Osteoblast (primary cell): Measurements from ENCODE around the gene OR6Q1. TPM values are rescaled to one million over a fixed set of nuclear protein-coding genes. Genes with fewer than 3 reads are reported as not detected.

Source experiments
- DNase-seq: peaks from one replicate; pipeline ENCODE4 v3.0.0; 2011; ENCODE audit warnings: low spot score, mixed read lengths; ENCODE audit not compliant: insufficient read length; ENCODE audit errors: missing footprints
- H2AFZ ChIP-seq: 2 replicates; pipeline ENCODE4 v1.6.0; 2011; ENCODE audit warnings: mild to moderate bottlenecking, low read length
- H3K27ac ChIP-seq: 2 replicates; pipeline ENCODE4 v1.5.1; 2011; ENCODE audit warnings: mild to moderate bottlenecking, low read depth, low read length, moderate library complexity
- H3K27me3 ChIP-seq: 2 replicates; pipeline ENCODE4 v1.6.0; 2012; ENCODE audit warnings: mild to moderate bottlenecking, control low read depth, inconsistent platforms, low read length, moderate library complexity; ENCODE audit not compliant: insufficient read depth
- H3K36me3 ChIP-seq: 2 replicates; pipeline ENCODE4 v1.5.1; 2011; ENCODE audit warnings: mild to moderate bottlenecking, low read length, control low read depth, moderate library complexity; ENCODE audit not compliant: insufficient read depth
- H3K4me1 ChIP-seq: 2 replicates; pipeline ENCODE4 v1.5.1; 2011; ENCODE audit warnings: mild to moderate bottlenecking, low read length, control low read depth, moderate library complexity; ENCODE audit not compliant: insufficient read depth
- H3K4me2 ChIP-seq: 2 replicates; pipeline ENCODE4 v1.6.0; 2011; ENCODE audit warnings: mild to moderate bottlenecking, low read length; ENCODE audit not compliant: insufficient read depth
- H3K4me3 ChIP-seq: fragments of 200-600 bp; sonication (generic); 3 replicates; pipeline ENCODE4 v1.5.1; 2012; ENCODE audit warnings: mild to moderate bottlenecking, low read length, inconsistent platforms; ENCODE audit not compliant: insufficient read depth
- H3K79me2 ChIP-seq: 2 replicates; pipeline ENCODE4 v1.6.0; 2012; ENCODE audit warnings: mild to moderate bottlenecking, low read length, control low read depth, inconsistent platforms; ENCODE audit not compliant: insufficient read depth
- H3K9me3 ChIP-seq: 2 replicates; pipeline ENCODE4 v1.5.1; 2011; ENCODE audit warnings: low read depth, low read length, control low read depth
- H4K20me1 ChIP-seq: 2 replicates; pipeline ENCODE4 v1.6.0; 2012; ENCODE audit warnings: mild to moderate bottlenecking, low read length, control low read depth; ENCODE audit not compliant: insufficient read depth
- CTCF ChIP-seq: IDR thresholded peaks from 2 replicates; pipeline ENCODE4 v1.5.1; 2011; ENCODE audit warnings: mild to moderate bottlenecking, low read depth, low read length, moderate library complexity; ENCODE audit errors: extremely low read depth
- total RNA-seq: library from RNA; depleted of rRNA; stranded (reverse); fragments of >200 nt; gene quantifications from 2 replicates; pipeline ENCODE4 v1.2.3, GENCODE V29; 2012

The OR6Q1 gene
- total RNA-seq, 1 donor = not detected

GRCh38 chr11:58060939-58061672, 30.4 kb downstream of the OR6Q1 start:
- H3K79me2 ChIP-seq = no peaks in the 10 kb centered on the region
- H2AFZ ChIP-seq = no peak overlapping the region
- H3K27me3 ChIP-seq = no peaks in the 10 kb centered on the region
- H4K20me1 ChIP-seq = no peaks in the 10 kb centered on the region
- TF ChIP-seq CTCF = peak; percentile 10
- no peak for DNase-seq
- H3K4me1 ChIP-seq = peaks cover 15% of the 10 kb centered on the region
- no peaks in the 10 kb centered on the region for H3K36me3 ChIP-seq
- no peaks in the 10 kb centered on the region for H3K9me3 ChIP-seq
- H3K4me3 ChIP-seq = no peak overlapping the region
- peak overlapping the region; percentile 47 for H3K27ac ChIP-seq
- H3K4me2 ChIP-seq = no peak overlapping the region

GRCh38 chr11:58061813-58062212, 31.1 kb downstream of the OR6Q1 start:
- H3K4me2 ChIP-seq = peak overlapping the region; percentile 32
- no peaks in the 10 kb centered on the region for H3K36me3 ChIP-seq
- H4K20me1 ChIP-seq = no peaks in the 10 kb centered on the region
- H3K27me3 ChIP-seq = no peaks in the 10 kb centered on the region
- no peak for TF ChIP-seq CTCF
- H3K27ac ChIP-seq = peak overlapping the region; percentile 47
- H3K79me2 ChIP-seq = no peaks in the 10 kb centered on the region
- H3K4me3 ChIP-seq = no peak overlapping the region
- no peaks in the 10 kb centered on the region for H3K9me3 ChIP-seq
- H2AFZ ChIP-seq = no peak overlapping the region
- DNase-seq = peak; percentile 55
- peaks cover 15% of the 10 kb centered on the region for H3K4me1 ChIP-seq

GRCh38 chr11:58067685-58068084, 36.9 kb downstream of the OR6Q1 start:
- Histone ChIP-seq H3K27me3 (no peaks in the 10 kb centered on the region), H3K36me3 (no peaks in the 10 kb centered on the region), H3K4me3 (no peak overlapping the region), H3K4me1 (no peaks in the 10 kb centered on the region), H4K20me1 (no peaks in the 10 kb centered on the region), H3K4me2 (no peak overlapping the region), H2AFZ (no peak overlapping the region), H3K9me3 (no peaks in the 10 kb centered on the region), H3K79me2 (no peaks in the 10 kb centered on the region), H3K27ac (no peak overlapping the region)
- TF ChIP-seq CTCF = no peak
- peak; percentile 1 for DNase-seq

- Histone ChIP-seq H2AFZ (no peak overlapping the region), H3K4me2 (no peak overlapping the region), H3K27me3 (no peaks in the 10 kb centered on the region), H3K4me3 (no peak overlapping the region), H3K36me3 (no peaks in the 10 kb centered on the region), H3K27ac (no peak overlapping the region), H4K20me1 (no peaks in the 10 kb centered on the region), H3K4me1 (no peaks in the 10 kb centered on the region), H3K9me3 (no peaks in the 10 kb centered on the region), H3K79me2 (no peaks in the 10 kb centered on the region)
- DNase-seq = no peak
- no peak for TF ChIP-seq CTCF
These were observed 37.9 kb downstream of the OR6Q1 start for GRCh38 chr11:58068655-58069054.
